GM18520 (cell line): Measurements from ENCODE around the gene TBL1X.

Experiments
- ATAC-seq: cut with Tn5 transposase; IDR thresholded peaks from one replicate; pipeline ENCODE4 v1.9.1; 2021; ENCODE audit not compliant: unreplicated experiment

The TBL1X gene

GRCh38 chrX:9578083-9578779 lies 113.4 kb downstream of the TBL1X start:
- ATAC-seq: no peak

GRCh38 chrX:9581771-9582385 lies 117.0 kb downstream of the TBL1X start:
- no peak for ATAC-seq

GRCh38 chrX:9582956-9583355 lies 118.1 kb downstream of the TBL1X start:
- ATAC-seq: no peak

GRCh38 chrX:9586992-9587392 lies 122.1 kb downstream of the TBL1X start:
- ATAC-seq: no peak

- ATAC-seq: no peak
Measured at GRCh38 chrX:9587642-9588041, 122.8 kb downstream of the TBL1X start.

GRCh38 chrX:9591496-9591895 lies 126.6 kb downstream of the TBL1X start:
- ATAC-seq: no peak

- ATAC-seq: no peak
Measured at GRCh38 chrX:9593756-9594155, 128.9 kb downstream of the TBL1X start.

GRCh38 chrX:9595174-9595573 lies 130.3 kb downstream of the TBL1X start:
- no peak for ATAC-seq

GRCh38 chrX:9596837-9597236 lies 132.0 kb downstream of the TBL1X start:
- ATAC-seq: no peak

- ATAC-seq: no peak
Measured at GRCh38 chrX:9597361-9598035, 132.6 kb downstream of the TBL1X start.

GRCh38 chrX:9598344-9598743 lies 133.5 kb downstream of the TBL1X start:
- no peak for ATAC-seq

- ATAC-seq: no peak
Measured at GRCh38 chrX:9604111-9604907, 139.5 kb downstream of the TBL1X start.

- ATAC-seq: no peak
Measured at GRCh38 chrX:9604908-9605306, 140.0 kb downstream of the TBL1X start.

GRCh38 chrX:9605484-9605883 lies 140.6 kb downstream of the TBL1X start:
- ATAC-seq: no peak

- no peak for ATAC-seq
Measured at GRCh38 chrX:9606971-9607370, 142.1 kb downstream of the TBL1X start.

- ATAC-seq: no peak
Measured at GRCh38 chrX:9609499-9609898, 144.6 kb downstream of the TBL1X start.

GRCh38 chrX:9609987-9610386 lies 145.1 kb downstream of the TBL1X start:
- ATAC-seq: no peak

- ATAC-seq: no peak
Measured at GRCh38 chrX:9610771-9611392, 146.0 kb downstream of the TBL1X start.

GRCh38 chrX:9611436-9612145 lies 146.7 kb downstream of the TBL1X start:
- no peak for ATAC-seq

GRCh38 chrX:9612146-9612505 lies 147.3 kb downstream of the TBL1X start:
- ATAC-seq: no peak

GRCh38 chrX:9614016-9614415 lies 149.2 kb downstream of the TBL1X start:
- no peak for ATAC-seq
